Panc1 (cell line): Measurements from ENCODE around the gene CYB5A.

ENCODE experiments used
- CTCF ChIP-seq: fragments of 450-650 bp; IDR thresholded peaks from 2 replicates; pipeline ENCODE4 v1.5.1; 2017; ENCODE audit warnings: mild to moderate bottlenecking
- POLR2AphosphoS5 ChIP-seq: IDR thresholded peaks from 2 replicates; pipeline ENCODE4 v1.6.1; 2012; ENCODE audit warnings: mild to moderate bottlenecking, low read depth, low read length, moderate library complexity

DNA sequence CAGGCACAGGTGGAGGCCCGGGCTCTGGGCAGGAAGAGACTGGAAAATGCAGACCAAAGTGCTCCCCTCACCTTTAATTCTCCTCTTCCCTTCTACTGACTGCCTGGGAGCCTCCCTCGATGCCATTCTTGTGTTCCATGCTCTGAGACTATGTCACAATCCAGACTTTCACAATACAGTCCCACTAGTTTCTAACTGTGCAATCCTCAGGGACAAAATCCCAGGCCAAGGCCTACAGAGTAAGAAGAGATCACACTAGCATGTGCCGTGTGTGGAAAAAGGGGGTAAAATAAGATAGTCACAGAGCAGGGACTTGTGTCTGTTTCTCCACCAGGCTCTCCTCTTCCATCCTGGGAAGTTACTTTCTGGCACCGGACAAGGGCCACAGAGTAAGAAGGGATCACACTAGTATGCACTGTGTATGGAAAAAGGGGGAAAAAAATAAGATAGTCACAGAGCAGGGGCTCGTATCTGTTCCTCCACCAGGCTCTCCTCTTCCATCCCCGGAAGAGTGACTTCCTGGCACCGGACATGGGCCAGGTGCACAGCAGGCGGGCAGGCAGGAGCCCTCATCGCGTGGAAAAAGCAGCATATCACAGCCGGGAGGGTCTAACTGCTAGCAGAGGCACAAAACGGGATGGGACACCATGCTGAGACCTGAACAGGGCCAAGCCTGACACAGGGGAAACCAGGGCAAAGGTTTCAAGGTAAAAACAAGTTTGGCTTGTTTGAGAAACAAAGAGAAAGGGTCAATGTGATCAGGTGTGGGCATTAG, 9.6 kb downstream of the CYB5A start:
- no peak for TF ChIP-seq POLR2AphosphoS5
- TF ChIP-seq CTCF: no peak
